ENCODE results near the gene BMP7.
"Not testable (repeated sequence)": the region's sequence is repeated elsewhere in the genome, so short reads cannot be mapped to it uniquely, and the experiment has no call there.

The BMP7 gene

DNA sequence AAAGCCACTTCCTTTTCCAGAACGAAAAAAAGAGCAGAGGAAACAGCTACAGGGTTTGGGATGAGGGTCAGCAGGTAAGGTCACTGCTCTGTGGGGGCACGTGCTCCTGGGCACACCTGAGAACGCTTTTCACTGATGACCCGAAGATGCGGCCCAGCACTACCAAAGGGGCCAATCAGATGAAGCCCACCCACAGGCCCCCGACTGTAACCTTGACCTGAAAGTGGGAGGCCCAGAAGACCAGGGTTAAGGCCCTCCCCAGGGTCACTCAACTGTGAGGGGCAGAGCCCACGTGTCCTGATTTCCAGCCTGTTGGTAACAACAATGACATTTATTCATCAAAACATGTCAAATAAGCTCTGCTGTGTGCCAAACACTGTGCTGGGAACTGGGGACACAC, 108.0 kb downstream of the BMP7 start:
- no peak for DNase-seq (ENCODE audit: low spot score)
- no peak overlapping the region for H3K4me3 ChIP-seq
- no peak overlapping the region for H3K27ac ChIP-seq
- TF ChIP-seq, protein P1, sequence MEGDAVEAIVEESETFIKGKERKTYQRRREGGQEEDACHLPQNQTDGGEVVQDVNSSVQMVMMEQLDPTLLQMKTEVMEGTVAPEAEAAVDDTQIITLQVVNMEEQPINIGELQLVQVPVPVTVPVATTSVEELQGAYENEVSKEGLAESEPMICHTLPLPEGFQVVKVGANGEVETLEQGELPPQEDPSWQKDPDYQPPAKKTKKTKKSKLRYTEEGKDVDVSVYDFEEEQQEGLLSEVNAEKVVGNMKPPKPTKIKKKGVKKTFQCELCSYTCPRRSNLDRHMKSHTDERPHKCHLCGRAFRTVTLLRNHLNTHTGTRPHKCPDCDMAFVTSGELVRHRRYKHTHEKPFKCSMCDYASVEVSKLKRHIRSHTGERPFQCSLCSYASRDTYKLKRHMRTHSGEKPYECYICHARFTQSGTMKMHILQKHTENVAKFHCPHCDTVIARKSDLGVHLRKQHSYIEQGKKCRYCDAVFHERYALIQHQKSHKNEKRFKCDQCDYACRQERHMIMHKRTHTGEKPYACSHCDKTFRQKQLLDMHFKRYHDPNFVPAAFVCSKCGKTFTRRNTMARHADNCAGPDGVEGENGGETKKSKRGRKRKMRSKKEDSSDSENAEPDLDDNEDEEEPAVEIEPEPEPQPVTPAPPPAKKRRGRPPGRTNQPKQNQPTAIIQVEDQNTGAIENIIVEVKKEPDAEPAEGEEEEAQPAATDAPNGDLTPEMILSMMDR (IDR thresholded peaks at IDR 0.05), result no peak

DNA sequence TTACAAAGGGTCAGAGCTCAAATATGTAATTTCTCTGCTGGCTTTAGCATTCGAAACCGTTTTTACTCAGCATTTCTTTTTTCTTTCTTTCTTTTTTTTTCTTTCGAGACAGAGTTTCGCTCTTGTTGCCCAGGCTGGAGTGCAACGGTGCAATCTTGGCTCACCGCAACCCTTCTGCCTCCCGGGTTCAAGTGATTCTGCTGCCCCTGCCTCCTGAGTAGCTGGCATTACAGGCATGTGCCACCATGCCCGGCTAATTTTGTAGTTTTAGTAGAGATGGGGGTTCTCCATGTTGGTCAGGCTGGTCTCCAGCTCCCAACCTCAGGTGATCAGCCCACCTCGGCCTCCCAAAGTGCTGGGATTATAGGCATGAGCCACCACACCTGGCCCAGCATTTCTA, 108.7 kb downstream of the BMP7 start:
- not testable (repeated sequence) for H3K27ac ChIP-seq; DNase-seq (ENCODE audit: low spot score); H3K4me3 ChIP-seq

DNA sequence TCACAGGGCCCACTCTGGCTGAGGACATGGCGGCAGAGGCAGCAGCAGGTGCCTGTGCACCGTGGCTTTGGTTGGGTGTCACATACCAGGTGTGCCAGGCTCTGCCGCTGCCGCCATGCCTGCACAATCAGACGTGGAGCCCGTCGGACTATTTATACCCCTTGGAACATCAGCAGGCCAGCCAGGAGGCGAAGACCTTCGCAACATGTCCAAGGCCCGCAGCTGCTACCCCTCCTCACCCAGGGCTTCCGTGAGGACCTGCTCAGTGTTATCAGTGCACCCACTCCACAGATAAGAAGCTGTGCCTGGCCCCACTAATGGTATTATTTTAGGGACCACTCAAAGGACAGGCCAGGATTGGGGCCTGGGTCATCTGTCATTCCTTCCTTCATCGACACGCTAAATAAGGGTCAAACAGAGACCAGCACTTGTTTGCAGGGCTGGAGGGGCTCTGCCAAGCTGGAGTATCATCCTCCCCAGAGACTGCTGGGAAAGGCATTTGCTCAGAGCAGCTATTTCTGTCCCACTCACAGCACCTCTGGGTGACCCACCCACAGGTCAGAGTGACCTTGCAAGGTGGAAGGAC, 109.2 kb downstream of the BMP7 start:
- no peak for DNase-seq (ENCODE audit: low spot score)
- no peak overlapping the region for H3K4me3 ChIP-seq
- TF ChIP-seq, protein P1 (IDR thresholded peaks at IDR 0.05), result no peak
- H3K27ac ChIP-seq, result no peak overlapping the region

DNA sequence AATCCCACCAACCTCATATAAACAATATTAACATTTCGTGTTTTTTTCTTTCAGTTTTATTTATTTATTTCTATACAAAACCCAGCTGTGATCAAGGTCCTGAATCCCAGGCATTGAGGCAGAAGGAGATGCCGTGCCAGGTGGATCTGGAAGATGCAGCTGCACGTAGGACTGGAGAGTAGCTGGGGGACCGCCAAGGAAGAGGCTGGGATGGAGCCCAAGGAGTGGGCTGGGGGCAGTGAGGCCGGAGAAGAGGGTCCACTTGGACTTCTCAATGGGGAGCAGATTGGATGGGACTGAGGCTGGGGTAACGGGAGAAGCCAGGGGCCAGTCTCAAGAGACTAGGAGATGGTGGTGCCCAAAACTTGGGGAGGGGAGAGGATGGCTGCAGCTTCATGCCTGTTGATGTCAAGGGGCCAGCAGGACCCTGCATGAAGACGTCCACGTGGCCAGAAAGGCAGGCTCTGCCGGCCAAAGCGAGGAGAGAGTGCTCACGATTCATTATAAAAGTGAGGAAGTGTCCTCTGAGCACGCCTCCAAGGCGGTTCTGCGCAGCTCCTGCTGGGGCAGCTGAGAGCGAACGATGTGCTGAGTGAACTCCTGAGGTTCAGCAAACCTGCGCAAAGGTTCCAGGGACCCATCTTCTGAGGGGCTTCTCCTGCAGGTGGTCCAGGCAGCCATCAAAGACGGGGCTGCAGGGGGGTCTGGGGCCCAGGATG, 110.3 kb downstream of the BMP7 start:
- TF ChIP-seq, protein P1 (IDR thresholded peaks at IDR 0.05), result no peak
- DNase-seq (ENCODE audit: low spot score), result no peak
- H3K27ac ChIP-seq, result no peak overlapping the region
- H3K4me3 ChIP-seq, result no peak overlapping the region

DNA sequence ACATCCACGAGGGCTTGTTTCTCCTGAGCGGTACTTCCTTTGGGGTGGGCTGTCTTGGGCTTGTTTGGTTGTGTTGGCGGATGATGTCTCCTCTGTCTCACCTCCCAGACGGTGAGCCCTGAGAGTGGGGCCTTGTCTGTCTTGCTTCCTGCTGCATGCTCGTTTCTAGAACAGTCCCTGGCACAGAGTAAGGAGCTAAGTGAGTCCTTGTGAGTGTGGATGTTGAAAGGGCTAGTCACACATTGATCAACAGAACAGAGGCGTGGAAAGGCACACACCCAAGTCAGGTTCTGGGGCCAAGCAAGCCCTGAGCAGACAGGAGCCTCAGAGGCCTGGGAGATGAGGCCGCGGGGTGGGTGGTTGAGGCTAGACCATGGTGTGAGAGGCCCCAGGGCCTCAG, 111.0 kb downstream of the BMP7 start:
- no peak overlapping the region for H3K4me3 ChIP-seq
- no peak for DNase-seq (ENCODE audit: low spot score)
- TF ChIP-seq, protein P1 (IDR thresholded peaks at IDR 0.05), result no peak

DNA sequence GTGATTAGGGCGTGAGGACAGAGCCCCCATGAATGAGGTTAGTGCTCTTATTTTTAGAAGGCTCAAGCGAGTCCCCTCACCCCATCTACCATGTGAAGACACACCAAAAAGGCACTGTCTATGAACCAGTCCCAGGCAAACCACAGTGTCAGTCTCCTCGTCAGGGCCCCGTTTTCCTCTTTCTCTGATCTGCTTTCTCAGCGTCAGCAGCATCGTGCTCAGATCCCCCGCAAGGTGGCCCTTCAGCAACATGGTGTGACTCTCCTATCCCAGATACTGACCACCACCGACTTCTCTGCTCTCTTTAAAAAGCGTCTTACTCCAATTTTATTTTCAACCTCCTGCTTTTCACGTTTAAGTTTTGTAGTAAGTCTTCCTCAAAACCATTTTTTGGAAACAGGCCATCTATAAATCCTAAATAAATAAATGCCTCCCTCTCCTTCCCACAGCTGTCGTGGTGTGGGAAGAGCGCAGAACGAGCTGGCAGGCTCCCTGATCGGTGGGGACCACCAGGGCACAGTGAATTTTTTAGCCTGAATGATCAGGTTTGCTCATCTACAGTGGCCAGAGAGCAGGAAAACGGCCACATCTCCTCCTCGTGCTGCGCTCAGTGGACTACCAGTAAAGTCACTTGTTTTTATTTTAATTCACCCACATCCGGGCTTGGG, 113.1 kb downstream of the BMP7 start:
- no peak for DNase-seq (ENCODE audit: low spot score)
- no peak overlapping the region for H3K27ac ChIP-seq
- H3K4me3 ChIP-seq, result no peak overlapping the region
- TF ChIP-seq, protein P1 (IDR thresholded peaks at IDR 0.05), result no peak

More for the DNA sequence above, 111.0 kb downstream of the BMP7 start:
- no peak overlapping the region for H3K27ac ChIP-seq

DNA sequence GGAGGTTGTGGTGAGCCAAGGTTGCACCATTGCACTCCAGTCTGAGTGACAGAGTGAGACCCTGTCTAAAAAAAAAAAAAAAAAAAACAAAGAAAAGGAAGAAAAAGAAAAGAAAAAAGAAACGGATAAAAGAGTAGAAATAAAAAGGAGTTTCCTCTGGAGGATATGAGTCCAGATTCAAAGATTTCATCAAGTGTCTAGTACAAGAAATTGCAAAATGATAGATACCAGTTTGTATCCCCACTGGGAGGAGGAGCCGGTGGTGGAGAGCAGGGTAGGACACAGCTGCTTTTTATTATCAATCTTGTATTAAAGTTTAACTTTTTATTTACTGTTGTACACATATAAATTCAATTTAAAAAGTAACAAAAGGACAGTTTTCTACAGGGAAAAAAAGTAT, 113.9 kb downstream of the BMP7 start:
- no peak overlapping the region for H3K4me3 ChIP-seq
- no peak for DNase-seq (ENCODE audit: low spot score)
- no peak overlapping the region for H3K27ac ChIP-seq
- TF ChIP-seq, protein P1 (IDR thresholded peaks at IDR 0.05), result no peak
